ENCODE results near the gene DCP2.

DNA sequence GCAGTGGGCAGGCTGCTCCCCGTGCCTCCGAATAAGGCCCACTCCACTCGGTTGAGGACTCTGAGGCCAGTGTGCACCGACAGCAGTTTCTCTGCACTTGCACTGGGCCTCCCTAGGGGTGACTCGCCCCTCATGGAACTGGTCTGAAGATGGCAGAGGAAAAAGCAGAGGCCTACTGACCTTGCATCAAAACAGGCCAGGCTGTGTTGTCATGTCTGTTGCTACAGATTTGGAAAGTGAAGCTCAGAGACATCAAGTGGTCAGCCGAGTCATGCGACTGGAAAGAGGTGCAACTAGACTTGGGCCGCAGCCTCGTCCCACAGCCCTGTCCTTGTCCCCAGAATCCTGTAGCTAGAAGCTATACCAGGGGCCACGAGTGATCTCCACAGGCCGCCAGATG, 78.3 kb downstream of the DCP2 start:
- TF ChIP-seq, protein P1, sequence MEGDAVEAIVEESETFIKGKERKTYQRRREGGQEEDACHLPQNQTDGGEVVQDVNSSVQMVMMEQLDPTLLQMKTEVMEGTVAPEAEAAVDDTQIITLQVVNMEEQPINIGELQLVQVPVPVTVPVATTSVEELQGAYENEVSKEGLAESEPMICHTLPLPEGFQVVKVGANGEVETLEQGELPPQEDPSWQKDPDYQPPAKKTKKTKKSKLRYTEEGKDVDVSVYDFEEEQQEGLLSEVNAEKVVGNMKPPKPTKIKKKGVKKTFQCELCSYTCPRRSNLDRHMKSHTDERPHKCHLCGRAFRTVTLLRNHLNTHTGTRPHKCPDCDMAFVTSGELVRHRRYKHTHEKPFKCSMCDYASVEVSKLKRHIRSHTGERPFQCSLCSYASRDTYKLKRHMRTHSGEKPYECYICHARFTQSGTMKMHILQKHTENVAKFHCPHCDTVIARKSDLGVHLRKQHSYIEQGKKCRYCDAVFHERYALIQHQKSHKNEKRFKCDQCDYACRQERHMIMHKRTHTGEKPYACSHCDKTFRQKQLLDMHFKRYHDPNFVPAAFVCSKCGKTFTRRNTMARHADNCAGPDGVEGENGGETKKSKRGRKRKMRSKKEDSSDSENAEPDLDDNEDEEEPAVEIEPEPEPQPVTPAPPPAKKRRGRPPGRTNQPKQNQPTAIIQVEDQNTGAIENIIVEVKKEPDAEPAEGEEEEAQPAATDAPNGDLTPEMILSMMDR (IDR thresholded peaks at IDR 0.05) = no peak
- no peak for TF ChIP-seq ZFX (IDR thresholded peaks at IDR 0.05; ENCODE audit: borderline replicate concordance)

Data from 22Rv1 (cell line).